Stimulated activated CD8-positive, alpha-beta memory T cell treated with anti-CD3 and anti-CD28 coated beads, Interleukin-2, amount 100 ng/mL, for 48 hours (primary cell): Measurements from ENCODE around the gene NFS1.
"Not testable (repeated sequence)": the region's sequence is repeated elsewhere in the genome, so short reads cannot be mapped to it uniquely, and the experiment has no call there.

Experiments
- DNase-seq, 2 donors: peaks; one replicate each; pipeline ENCODE4 v3.0.0-alpha.2; 2020; ENCODE audit warnings: low read depth in 2 of 2

The NFS1 gene

DNA sequence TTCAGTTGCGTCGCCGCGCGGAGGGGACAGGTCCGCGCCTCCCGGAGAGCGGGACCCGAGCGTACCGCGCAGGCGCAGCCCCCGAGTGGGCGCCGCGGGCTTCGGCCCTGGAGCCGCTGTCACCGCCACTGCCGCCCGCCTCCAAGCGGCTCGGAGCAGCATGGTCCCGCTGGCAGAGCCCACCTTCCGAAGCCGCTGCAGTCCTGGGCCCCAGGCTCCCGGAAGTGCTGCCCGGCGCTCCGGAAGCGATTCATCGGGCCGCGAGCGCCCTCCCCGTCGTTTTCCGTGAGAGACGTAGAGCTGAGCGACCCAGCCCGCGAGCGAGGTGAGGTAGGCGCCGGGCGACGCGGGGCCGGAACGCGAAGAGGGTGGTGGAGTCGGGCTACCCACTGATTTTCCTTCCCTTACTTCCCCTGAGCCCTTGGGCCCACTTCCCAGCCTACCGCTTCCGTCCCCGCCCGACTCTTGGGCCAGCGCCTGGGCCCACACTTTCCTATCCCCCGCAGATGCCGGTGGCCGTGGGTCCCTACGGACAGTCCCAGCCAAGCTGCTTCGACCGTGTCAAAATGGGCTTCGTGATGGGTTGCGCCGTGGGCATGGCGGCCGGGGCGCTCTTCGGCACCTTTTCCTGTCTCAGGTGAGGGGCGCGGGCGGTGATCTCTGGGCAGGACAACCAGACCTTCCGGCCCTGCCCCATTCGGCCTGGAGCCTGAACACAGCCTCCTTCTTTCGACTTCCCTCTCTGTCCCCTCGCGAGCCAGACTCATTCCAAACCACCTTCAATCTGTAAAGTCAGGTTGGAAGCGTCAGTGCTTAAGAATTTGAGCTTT, at the start of gene NFS1, which contains the start of gene ROMO1:
NFS1 (minus strand) TSS at position 226 of the 830 bp plus-strand sequence; CDS start at position 162, 64 bp downstream.
ROMO1 (plus strand) TSS at position 279 of the 830 bp plus-strand sequence; CDS start at position 507, 228 bp downstream.
- DNase-seq, result peak; percentile 78 to 80

DNA sequence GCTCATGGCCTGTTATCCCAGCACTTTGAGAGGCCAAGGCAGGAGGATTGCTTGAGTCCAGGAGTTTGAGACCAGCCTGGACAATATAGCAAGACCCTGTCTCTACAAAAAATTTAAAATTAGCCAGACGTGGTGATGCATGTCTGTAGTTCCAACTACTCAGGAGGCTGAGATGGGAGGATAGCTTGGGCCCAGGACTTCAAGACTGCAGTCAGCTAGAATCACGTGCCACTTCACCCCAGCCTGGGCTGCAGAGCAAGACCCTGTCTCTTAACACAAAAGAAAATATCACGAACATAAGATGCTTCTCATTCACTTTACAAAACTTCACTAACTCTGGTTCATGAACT, 45.3 kb upstream of the NFS1 start:
- DNase-seq, result not testable (repeated sequence)

DNA sequence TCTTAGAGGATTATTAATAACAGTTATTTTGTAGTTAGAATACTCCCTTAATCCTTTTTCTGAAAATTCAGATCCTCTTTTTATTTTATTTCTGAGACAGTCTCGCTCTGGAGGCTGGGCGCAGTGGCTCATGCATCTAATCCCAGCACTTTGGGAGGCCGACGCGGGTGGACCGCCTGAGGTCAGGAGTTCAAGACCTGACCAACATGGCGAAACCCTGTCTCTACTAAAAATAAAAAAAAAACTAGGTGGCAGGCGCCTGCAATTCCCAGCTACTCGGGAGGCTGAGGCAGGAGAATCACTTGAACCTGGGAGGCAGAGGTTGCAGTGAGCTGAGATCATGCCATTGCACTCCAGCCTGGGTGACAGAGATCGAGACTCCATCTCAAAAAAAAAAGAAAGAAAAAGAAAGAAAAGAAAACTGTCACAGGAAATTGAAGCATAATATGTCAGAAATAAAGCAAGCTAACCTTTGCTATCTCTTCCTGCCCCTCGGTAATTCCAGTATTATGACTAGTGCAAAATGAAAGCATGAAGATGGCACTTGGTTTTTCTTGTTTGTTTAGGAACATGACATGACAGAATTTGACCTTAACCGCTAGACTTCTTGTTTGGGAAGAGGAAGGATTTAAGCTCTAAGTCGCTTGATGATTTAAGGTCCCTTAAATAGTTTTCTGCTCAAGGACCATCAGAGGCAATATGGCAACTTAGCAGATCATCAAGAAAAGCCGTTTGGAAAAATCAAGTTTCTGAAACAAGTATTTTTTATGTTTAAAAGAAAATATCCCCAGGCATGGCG, 44.7 kb upstream of the NFS1 start:
- DNase-seq, result no peak

DNA sequence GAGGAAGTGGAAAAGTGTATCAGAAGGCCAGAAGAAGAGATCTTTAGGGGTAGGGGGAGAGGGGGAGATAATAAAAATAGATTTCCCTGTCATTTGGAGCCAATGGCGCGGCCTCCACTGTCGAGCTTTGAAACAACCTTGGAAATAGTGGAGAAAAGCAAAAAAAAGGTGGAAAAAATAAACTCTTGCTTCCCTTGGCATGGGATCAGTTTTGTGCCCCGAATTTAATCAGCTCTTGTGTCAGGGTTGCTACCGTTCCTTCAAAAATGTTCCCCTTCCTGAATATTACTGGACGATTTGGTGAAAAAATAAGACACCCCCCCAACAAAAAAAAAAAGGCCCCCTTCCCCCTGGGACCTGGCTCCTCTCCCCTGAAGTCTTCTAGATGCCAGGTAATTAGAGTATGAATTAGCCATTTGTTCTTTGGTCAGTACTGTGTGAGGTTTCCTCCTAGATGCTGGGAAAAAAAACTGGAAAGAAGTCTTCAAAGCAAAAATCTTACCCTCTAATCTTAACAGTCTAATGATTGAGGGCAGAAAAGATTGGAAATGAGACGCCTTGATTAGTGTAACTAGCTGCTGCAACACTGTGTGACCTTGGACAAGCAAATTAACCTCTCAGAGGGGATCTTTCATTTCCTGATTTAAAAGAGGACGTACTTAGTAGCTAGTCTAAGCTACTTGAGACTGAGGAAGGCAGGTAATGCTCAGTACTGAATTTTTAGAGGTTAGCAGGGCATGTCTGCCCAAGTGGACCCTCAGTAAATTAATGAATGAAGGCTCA, 43.8 kb upstream of the NFS1 start:
- no peak for DNase-seq

DNA sequence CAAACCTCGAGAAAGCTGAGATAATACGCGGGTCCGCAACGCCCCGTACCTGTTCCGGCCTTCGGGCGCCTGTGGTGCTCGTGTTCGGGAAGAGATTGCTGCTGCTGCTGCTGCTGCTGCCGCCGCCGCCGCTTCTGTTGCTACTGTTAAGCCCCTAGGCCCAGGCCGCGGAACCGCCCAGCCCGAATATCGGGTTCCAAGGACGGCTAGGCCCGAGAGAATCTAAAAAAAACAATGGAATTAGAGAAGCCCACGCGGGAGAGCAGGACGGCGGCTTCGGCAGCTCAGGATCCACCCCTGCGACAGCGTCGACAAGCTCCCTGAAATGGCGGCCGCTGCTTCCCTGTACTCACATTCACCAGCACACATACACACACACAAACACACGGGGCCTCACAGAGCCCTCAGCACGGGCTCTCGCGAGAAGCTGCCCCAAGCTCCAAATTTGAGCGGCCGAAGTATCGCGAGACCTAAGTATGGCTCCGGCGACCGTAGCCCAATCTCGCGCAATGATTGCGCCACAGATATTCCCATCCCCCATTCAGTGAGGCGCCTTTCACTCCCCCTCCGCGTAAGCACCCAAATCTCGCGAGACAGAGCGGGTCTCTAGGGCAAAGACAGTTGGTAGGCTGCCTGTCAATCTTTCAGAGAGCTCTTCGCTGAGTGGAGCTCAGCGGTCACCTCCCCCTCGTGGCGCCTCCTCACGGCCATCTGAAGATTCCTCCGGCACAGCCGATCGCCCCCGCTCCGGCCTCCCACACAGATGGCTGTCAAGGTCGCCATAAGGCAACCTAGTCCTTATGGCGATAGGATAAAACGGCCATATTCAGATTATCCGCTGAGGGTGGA, 43.0 kb upstream of the NFS1 start, which contains the start of gene RBM39:
RBM39 (minus strand) TSS at position 369 of the 849 bp plus-strand sequence. CDS start 1,386 bp downstream, outside the sequence.
- peak; percentile 97 for DNase-seq

DNA sequence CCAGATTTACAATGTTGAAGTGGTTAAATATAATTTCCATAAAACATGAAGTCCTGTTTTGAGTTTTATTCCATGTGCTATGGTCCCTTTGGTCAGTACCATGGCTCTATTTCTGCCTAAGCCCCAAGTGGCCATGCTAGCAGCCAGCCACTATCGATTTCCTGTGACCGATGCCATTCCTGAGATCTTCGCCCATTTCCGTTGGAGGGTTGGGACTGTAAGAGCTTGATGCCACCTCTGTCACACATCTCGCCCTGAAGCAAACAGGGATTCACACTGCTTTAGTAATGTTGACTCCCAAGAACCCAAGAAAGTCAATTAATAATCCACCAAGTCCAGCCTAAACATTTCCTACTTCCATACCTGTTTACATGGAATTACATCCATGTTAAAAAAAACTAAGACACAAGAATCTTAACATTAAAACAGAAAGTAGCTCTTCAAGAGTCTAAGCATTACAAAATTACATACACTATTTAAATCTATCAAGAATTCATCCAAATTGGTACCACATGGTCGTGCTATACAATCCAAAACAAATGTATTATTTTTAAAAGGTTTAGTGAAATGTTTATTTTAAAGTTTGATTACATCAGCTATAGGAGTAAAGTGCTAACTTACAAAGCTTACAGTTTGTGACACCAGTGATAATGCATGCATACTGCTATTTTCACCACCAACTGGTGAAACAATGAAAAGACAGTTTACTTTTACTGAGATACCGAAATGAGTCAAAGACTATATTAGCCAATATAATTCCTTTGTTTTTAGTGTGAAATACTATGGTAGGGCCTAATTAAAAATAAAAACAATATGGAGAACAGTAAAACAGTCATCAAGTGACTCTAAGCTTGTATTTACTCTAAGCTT, 40.4 kb upstream of the NFS1 start:
- no peak for DNase-seq

DNA sequence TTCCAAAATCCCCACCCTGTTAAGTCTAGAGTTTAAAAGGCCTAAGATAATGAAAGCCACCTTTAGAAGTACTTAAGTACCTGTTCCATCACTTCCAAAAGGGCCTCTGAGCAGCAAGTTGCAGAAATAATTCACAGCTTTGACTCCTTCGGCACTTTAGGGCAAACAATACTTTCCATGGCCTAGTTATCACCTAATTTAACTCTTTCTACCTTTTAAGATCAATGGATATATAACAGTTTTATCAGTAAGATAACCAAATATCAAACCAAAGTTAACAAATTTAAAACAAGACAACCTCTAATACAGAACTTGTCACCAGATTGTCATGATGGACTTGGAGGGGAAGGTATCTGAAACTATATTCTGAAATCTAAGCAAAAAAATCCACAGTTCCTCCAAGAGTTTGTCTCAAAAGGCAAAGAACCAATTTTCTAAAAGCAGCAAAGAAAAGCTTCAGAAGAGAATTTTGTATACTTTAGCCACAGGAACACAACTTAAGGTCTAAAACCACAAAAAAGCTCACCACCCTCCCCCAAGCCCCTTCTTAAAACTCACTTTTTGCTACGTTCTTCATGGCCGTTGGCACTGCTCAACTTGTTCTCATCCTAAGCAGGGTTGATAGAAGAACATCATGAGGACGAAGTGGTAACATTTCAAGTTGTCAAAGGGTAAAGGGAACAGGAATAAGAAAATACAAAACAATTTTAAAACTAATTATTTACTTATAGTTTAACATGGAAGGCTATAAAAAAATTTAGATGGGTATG, 39.4 kb upstream of the NFS1 start:
- DNase-seq, result no peak

DNA sequence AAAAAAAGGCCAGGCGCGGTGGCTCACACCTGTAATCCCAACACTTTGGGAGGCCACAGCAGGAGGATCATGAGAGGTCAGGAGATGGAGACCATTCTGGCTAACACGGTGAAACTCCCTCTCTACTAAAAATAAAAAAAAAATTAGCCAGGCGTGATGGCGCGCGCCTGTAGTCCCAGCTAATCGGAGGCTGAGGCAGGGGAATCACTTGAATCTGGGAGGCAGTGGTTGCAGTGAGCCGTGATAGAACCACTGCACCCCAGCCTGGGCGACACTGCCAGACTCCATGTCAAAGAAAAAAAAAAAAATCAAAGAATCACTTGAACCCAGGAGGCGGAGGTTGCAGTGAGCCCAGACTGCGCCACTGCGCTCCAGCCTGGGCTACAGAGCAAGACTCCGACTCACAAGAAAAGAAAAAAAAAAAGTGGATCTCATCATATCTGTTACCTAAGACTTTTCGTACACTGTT, 38.7 kb upstream of the NFS1 start:
- no peak for DNase-seq

DNA sequence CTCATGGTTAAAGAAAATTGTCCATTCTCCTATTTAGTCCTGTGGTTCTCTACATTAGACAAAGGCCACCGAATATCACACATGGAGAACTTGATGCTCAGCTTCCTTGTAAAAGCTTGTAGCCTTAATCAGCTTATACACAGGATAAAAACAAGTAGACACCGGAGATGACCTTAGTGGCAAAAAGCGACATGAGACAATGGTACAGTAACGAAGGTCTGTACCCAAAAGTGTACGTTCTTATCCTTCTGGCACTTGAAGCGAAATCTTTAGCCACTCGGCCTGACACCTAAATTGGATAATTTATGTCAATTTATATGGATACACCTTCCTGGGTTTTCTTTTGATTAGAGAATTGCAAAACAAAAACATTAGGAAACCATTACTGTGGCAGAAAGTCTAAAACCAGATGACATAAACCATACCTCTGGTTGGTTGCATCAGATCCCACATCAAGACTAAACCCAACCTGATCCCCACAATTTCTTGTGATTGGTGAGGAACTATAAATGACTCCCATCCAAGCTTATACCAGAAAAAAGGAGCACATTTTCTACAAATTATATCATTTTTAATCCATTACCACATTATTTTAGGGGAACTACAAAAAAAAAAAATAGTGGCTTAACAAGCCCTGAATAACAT, 36.8 kb upstream of the NFS1 start:
- DNase-seq, result no peak

DNA sequence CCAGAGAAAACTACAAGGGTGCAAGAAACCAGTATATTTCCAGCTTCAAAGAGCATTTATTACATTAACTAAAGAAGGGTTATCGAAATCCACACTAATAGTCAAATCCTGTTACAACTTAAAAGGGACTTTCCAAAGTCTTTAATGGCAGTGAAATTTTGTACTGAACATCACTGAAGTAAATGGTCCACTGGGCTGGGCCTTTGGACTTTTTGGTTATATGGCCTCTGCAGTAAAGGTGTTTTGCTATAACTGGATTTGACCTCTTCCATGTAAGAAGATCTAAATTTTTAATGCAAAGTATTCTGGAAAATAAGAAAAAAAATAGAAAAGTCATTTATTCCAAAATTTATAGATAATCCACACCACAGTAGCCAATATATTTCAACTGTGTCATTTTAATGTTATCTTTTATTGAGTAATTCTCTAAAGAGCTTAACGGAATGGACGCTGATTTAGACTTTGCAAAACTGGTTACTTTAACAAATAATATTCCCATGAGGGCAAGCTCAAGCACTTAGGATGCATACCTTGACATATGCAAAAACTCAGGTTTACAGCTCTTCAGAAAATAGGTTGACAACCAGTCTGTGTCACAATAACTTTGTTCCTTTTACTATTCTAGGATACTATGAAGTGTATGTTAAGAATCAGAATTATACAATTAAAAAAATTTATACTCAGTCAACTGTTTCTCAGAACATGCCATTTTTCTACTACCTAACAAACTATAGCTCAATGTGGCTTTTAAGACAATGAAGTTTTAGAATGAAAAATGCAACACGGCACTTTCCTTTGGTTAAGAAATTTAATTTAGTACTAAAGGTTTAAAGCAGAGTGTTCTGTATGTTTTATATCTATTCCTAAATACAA, 35.9 kb upstream of the NFS1 start:
- no peak for DNase-seq

DNA sequence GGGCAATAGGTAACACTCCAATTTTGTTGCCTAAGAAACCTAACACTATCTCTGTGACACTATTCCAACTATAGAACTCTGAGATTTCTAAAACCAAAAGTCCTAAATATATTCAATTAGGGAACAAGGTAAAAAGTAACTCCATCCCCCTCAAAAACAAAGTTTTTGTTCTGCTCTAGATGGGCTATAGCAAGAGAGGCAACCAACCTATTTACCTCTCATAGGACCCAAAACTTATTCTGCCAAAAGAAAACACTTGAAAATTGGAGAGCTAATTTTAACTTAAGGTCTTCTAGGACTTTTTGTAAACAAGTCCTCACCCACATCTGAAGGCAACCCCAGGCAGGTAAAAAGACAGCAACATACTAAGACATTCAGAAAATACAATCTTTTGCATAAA, 35.2 kb upstream of the NFS1 start:
- DNase-seq, result no peak

DNA sequence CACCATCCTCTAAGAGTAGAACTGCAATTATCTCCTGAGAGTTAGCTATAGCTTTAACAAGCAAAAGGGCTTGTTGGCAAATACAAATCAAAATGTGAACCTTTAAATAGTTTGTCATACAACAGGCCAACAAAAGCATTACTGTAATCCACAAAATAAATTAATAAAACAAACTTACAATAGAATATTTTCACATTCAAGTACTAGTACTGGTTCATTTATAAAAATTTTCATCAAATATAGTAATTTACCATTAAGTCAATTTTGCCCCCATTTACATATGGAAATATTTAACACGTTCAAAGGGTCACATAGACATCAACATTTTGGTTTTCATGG, 33.5 kb upstream of the NFS1 start:
- no peak for DNase-seq

DNA sequence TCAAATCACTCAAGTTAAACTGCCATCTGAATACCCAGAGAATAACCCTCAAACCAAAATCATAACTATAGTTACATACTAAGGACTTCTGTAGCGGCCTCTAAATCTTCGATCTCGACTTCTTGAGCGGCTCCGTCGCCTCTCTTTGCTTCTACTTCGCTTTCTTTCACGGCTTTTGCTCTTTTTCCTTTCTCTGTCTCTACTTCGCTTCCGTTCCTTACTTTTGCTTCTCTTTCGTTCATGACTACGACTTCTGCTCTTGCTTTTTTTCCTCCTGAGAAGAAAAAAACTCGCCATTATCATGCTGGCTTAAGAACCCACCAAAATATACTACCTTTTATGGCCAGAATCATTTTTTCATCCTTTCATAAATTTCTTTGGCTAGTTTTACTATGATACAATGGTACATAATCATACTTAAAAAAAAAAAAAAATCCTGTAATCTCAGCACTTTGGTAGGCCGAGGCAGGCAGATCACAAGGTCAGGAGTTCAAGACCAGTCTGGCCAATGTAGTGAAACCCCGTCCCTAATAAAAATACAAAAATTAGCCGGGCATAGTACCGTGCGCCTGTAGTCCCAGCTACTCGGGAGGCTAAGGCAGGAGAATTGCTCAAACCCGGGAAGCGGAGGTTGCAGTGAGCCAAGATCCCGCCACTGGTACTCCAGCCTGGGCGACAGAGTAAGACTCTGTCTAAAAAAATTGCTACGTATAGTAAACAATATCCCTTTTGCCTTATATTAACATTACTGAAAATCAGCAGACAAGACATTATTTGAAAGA, 32.9 kb upstream of the NFS1 start:
- DNase-seq, result no peak

DNA sequence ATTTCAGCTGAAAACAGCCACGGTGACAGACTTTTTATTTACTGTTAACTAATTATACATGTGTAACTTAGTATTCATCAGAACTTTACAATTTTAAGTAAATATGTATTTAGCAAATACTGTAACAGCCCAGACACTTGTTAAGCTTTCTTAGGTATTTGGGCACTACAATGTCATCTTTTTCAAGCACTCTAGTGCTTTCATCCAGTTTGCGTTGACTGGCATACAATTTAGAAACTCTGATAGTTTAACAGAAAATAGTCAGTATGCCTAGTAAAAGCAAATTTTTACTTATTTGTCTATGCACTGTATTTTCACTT, 32.3 kb upstream of the NFS1 start:
- DNase-seq, result no peak

DNA sequence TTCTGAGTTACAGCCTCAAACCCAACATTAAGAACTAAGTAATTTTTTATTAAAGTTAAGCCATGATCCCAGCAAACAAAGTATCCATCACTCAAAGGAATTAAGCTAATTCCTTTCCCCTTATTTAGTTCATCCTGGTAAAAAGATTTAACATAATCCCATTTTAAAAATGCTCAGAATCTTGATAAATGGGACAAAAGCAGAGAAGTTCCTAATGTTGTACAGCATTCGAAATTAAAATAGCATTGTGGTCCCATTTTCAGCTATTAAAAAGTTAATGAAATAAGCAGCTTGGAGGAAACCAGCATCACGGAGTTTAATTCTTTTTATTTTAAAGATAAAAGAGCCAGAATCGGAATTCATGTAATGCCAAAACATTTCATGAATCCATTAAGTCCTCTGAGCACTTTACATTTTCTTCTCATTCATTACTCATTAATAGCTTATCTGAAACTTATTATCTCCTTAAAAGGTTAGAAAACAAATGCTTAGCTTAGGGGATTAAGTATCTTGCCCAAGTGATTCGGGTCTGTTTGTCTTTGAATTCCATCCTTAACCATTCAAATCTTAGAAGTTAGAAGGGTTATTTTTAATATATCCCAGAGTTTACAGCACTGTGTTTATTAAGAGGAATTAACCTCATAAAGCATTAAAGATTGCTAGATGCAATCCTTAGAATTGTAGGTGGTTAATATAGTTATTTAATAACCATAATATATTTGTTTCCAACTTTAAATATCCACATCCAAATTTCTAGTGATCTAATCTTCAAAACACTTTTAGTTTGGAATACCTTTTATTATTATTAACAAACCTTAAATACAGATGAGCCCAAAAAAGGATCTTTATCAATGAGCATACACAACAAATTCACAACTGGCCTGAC, 31.7 kb upstream of the NFS1 start:
- no peak for DNase-seq
